ENCODE measurements around the gene CFP.

- TF ChIP-seq POLR2A (IDR thresholded peaks at IDR 0.05): no peak
- TF ChIP-seq, protein P1, sequence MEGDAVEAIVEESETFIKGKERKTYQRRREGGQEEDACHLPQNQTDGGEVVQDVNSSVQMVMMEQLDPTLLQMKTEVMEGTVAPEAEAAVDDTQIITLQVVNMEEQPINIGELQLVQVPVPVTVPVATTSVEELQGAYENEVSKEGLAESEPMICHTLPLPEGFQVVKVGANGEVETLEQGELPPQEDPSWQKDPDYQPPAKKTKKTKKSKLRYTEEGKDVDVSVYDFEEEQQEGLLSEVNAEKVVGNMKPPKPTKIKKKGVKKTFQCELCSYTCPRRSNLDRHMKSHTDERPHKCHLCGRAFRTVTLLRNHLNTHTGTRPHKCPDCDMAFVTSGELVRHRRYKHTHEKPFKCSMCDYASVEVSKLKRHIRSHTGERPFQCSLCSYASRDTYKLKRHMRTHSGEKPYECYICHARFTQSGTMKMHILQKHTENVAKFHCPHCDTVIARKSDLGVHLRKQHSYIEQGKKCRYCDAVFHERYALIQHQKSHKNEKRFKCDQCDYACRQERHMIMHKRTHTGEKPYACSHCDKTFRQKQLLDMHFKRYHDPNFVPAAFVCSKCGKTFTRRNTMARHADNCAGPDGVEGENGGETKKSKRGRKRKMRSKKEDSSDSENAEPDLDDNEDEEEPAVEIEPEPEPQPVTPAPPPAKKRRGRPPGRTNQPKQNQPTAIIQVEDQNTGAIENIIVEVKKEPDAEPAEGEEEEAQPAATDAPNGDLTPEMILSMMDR (IDR thresholded peaks at IDR 0.05): no peak
Measured at GRCh38 chrX:47634871-47635575, 5.3 kb upstream of the CFP start.
